GM21390 (cell line): ENCODE results near the gene NDUFA6.
A peak's percentile ranks its signal among the peaks of the same experiment; 100 is the strongest.
"Not testable (repeated sequence)": the region's sequence is repeated elsewhere in the genome, so short reads cannot be mapped to it uniquely, and the experiment has no call there.

Source experiments
- ATAC-seq: cut with Tn5 transposase; IDR thresholded peaks from one replicate; pipeline ENCODE4 v1.9.1; 2021; ENCODE audit not compliant: unreplicated experiment

The NDUFA6 gene

GRCh38 chr22:42114721-42115120, 24.1 kb upstream of the NDUFA6 start:
- ATAC-seq = no peak

GRCh38 chr22:42112793-42113192, 22.2 kb upstream of the NDUFA6 start:
- ATAC-seq = not testable (repeated sequence)

- ATAC-seq = no peak
These were observed 21.2 kb upstream of the NDUFA6 start for GRCh38 chr22:42111798-42112197.

- no peak for ATAC-seq
These were observed 18.3 kb upstream of the NDUFA6 start for GRCh38 chr22:42108848-42109247.

GRCh38 chr22:42104332-42104860, 13.8 kb upstream of the NDUFA6 start:
- not testable (repeated sequence) for ATAC-seq

- ATAC-seq = no peak
These were observed 10.6 kb upstream of the NDUFA6 start for GRCh38 chr22:42101199-42101598.

GRCh38 chr22:42091455-42091782, 847 bp upstream of the NDUFA6 start:
- ATAC-seq = no peak

- ATAC-seq = no peak
These were observed 4.5 kb downstream of the NDUFA6 start for GRCh38 chr22:42086051-42086450.

GRCh38 chr22:42084874-42085273, 5.7 kb downstream of the NDUFA6 start:
- no peak for ATAC-seq

GRCh38 chr22:42083119-42083518, 7.5 kb downstream of the NDUFA6 start:
- no peak for ATAC-seq

GRCh38 chr22:42080287-42080686, 10.3 kb downstream of the NDUFA6 start:
- ATAC-seq = no peak

GRCh38 chr22:42079319-42080251, 11.0 kb downstream of the NDUFA6 start, which contains the start of gene SMDT1:
Gene SMDT1 (plus strand): TSS chr22:42079700. CDS start chr22:42079769, 69 bp downstream.
- peak; percentile 78 for ATAC-seq

GRCh38 chr22:42078469-42079318, 11.9 kb downstream of the NDUFA6 start:
- ATAC-seq = no peak

GRCh38 chr22:42077486-42078125, 13.0 kb downstream of the NDUFA6 start:
- ATAC-seq = no peak

GRCh38 chr22:42076764-42077485, 13.6 kb downstream of the NDUFA6 start:
- no peak for ATAC-seq

- no peak for ATAC-seq
These were observed 15.5 kb downstream of the NDUFA6 start for GRCh38 chr22:42074846-42075676.

GRCh38 chr22:42074132-42074811, 16.3 kb downstream of the NDUFA6 start, which contains the start of gene PHETA2:
Gene PHETA2 (plus strand): TSS chr22:42074248. CDS start chr22:42077294, 3,046 bp downstream.
- ATAC-seq = no peak

GRCh38 chr22:42073621-42074041, 16.9 kb downstream of the NDUFA6 start:
- no peak for ATAC-seq
